LNCaP clone FGC (cell line): ENCODE measurements around the gene ESRRB.
A peak's percentile ranks its signal among the peaks of the same experiment; 100 is the strongest.

Experiments used
- DNase-seq: peaks from one replicate; pipeline ENCODE4 v3.0.0-alpha.2; 2011; ENCODE audit warnings: low read depth
- H3K4me3 ChIP-seq: 2 replicates; pipeline ENCODE4 v1.5.1; 2011; ENCODE audit warnings: mild to moderate bottlenecking, low read depth, low read length, control low read depth
- TF ChIP-seq, protein P1 (sequence below): IDR thresholded peaks from 2 replicates; pipeline ENCODE4 v1.5.1; 2012; ENCODE audit warnings: mild to moderate bottlenecking; ENCODE audit not compliant: control insufficient read depth, insufficient read depth; ENCODE audit errors: extremely low read depth

The ESRRB gene

DNA sequence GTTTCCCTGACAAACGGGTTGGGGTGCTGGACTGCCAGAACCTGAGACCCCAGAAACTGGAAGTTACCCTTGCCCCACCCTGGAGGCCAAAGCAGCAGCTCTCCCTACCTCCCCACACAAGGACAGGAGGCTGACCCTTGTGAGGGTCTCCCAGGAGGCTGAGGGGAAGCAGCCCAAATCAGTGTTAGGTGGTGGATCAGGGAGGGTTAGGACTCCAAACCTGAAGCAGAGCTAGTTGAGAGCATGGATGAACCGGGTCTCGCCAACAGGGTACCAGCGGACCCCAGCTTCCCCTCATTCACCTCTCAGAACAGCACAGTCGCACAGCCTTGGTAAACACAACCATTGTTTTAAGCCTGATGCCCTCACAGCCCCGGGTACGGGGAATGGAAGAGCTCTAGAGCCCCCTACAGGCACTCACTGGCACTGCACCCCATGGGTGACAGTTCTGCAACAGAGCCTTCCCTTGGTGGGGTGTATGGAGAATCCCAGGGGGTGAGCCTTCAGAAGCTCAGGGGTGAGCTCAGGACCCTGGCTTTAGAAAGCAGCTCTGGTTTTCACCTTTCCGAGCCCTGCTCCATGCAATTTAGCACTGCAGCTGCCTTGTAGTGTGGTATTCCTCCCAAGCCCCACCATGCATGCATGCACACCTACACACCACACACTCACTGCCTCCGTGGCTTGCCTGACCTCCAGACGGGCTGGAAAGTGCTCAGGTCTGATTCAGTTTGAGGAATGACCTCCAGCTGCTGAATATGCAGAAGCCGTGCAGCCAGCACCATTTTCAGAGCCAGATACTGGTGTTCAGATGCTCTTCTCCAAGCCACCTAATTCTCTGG lies 11.2 kb downstream of the ESRRB start:
- no peak overlapping the region for H3K4me3 ChIP-seq
- DNase-seq, result peak; percentile 8
- TF ChIP-seq, protein P1, sequence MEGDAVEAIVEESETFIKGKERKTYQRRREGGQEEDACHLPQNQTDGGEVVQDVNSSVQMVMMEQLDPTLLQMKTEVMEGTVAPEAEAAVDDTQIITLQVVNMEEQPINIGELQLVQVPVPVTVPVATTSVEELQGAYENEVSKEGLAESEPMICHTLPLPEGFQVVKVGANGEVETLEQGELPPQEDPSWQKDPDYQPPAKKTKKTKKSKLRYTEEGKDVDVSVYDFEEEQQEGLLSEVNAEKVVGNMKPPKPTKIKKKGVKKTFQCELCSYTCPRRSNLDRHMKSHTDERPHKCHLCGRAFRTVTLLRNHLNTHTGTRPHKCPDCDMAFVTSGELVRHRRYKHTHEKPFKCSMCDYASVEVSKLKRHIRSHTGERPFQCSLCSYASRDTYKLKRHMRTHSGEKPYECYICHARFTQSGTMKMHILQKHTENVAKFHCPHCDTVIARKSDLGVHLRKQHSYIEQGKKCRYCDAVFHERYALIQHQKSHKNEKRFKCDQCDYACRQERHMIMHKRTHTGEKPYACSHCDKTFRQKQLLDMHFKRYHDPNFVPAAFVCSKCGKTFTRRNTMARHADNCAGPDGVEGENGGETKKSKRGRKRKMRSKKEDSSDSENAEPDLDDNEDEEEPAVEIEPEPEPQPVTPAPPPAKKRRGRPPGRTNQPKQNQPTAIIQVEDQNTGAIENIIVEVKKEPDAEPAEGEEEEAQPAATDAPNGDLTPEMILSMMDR, result peak; percentile 95

DNA sequence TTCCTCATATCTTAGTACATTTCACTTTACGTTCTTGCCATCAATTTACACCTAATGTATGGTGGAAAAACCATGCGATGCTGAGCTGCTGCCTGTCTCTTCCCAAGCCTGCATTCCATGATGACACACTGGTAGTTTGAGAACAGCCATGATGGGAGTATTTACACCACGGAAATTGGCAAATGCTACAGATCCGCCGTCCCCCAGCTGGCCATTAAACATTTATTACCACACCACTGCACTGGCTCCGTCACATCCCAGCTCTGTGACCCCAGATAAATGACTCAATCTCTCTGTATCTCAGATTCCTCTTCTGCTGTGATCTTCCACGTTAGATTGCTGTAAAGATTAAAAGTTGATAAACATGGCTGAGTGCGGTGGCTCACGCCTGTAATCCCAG lies 13.9 kb downstream of the ESRRB start:
- no peak for DNase-seq
- TF ChIP-seq, protein P1, result no peak
- H3K4me3 ChIP-seq, result no peak overlapping the region

DNA sequence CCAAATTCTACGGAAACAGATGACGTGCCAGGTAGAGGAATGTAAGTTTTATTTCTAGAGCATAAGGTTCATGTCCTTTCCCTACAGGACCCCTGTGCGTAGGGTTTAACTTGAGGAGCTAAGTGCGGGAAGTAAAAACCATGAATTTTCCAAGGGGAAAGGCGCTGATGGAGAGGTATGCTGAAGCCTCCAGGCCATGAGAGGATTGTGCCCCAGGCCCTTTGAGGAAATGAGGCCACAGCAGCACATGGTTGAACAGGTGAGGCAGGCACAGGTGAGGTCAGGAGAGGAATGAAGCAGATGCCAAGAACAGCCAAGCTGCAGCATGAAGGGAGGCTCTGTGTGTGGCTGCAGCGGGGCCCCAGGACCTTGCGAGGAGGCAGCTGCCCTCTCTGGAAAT lies 14.7 kb downstream of the ESRRB start:
- TF ChIP-seq, protein P1, result no peak
- no peak for DNase-seq
- no peak overlapping the region for H3K4me3 ChIP-seq

DNA sequence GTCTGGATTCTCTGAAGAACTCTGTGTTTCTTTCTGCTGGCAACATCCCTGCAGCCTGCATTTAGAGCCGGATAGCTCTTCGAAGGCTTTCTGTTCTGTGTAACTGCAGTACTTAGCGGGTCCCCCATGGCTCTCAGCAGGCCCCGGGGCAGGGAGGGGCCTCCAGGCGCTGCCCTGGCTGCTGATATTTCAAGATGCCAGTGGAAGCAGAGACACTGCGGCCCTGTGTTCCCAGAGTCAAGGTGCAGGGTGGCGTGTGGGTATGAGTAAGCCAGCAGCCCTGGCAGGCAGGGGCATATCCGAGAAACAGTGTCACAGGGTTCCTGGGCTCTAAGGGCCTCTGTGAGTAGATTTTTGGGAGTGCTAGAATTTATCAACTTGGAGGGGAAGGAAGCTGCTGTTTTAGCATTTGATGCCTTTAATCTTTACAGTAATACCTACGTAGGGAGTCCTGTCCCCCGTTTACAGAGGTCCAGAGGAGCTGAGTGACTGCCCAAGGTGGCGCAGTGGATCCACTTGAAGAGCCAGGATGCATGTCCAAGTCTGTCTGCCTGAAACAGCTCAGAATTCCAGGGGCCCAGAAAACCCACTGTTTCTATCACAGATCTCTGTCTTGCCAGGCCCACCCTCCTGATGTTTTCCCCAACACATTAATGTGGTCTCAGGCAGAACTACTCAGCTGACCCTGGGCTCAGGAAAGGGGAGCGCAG lies 16.2 kb downstream of the ESRRB start:
- no peak overlapping the region for H3K4me3 ChIP-seq
- TF ChIP-seq, protein P1, result no peak
- DNase-seq, result no peak

DNA sequence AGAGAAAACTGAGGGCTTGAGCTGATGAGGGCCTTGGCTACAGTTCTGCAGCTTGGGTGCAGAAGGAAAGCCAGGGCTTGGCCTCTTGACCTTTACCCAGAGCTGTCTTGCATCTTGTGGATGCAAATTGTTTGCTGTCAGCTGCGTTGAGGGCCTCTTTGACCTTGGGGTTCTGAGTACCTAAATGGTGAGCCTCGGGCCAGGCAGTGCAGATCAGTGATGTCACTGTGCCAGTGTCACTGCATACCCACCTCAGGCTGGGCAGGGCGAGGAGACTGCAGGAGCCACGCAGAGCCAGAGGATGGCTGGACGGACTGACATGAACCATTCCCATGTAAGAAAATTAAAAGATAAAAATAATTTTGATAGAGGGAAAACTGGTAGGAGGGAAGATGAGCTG lies 18.6 kb downstream of the ESRRB start:
- DNase-seq, result no peak
- TF ChIP-seq, protein P1, result no peak
- H3K4me3 ChIP-seq, result no peak overlapping the region

DNA sequence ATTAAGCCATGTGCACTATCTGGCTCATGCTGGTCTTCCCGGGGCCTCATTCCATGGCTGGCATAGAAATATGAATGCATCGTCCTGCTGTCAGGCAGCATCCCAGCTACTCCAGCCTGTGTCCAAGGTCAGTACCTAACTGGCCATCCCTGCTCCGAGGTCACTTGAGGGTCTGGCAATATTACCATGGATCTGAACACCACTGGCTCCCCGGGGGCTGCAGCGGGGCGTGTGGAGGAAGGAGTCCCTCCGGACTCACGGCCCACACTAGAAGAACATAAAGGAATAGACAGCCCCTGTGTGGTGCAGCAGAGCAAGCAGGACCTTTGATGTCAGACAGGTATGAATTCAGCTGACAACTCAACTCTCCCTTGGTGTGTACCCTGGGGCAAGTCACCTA lies 19.2 kb downstream of the ESRRB start:
- no peak for DNase-seq
- TF ChIP-seq, protein P1, result no peak
- H3K4me3 ChIP-seq, result no peak overlapping the region

DNA sequence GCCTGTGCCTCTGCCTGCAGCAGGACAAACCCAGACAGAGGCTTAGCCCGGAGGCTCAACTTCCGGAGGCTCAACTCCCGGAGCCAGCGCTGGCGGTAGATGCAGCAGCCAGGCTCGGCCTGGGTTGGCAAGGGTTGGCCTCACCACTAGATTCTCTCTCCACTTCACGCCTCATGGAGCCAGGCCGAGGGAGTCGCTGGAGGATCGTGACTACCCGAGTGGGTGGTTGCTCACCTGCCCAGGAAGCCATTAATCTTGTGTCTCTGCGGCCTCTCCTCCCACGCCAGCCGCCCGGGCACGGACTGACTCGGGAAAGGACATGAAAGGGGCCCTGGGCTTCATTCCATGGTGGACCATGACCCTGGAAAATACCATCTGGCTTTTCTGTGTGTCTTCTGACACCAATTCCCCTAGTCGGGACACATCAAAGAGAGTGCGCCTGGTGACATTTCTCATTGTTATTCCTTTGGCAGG lies 20.8 kb downstream of the ESRRB start:
- DNase-seq, result no peak
- TF ChIP-seq, protein P1, result no peak

More for the DNA sequence above, 20.8 kb downstream of the ESRRB start:
- no peak overlapping the region for H3K4me3 ChIP-seq
